Renal cortical epithelial cell (primary cell): ENCODE results near the gene RPL22. TPM values are rescaled to one million over a fixed set of nuclear protein-coding genes. Genes with fewer than 3 reads are reported as not detected.
"Not testable (repeated sequence)": the region's sequence is repeated elsewhere in the genome, so short reads cannot be mapped to it uniquely, and the experiment has no call there.

Experiments used
- DNase-seq: peaks from one replicate; pipeline ENCODE4 v3.0.0-alpha.2; 2011; ENCODE audit warnings: low read depth
- total RNA-seq: library from RNA; depleted of rRNA; stranded (reverse); fragments of >200 nt; gene quantifications from 2 replicates; pipeline ENCODE4 v1.2.3, GENCODE V29; 2014

RPL22 gene
- total RNA-seq, 1 donor from 2014 or later: 174 TPM

DNA sequence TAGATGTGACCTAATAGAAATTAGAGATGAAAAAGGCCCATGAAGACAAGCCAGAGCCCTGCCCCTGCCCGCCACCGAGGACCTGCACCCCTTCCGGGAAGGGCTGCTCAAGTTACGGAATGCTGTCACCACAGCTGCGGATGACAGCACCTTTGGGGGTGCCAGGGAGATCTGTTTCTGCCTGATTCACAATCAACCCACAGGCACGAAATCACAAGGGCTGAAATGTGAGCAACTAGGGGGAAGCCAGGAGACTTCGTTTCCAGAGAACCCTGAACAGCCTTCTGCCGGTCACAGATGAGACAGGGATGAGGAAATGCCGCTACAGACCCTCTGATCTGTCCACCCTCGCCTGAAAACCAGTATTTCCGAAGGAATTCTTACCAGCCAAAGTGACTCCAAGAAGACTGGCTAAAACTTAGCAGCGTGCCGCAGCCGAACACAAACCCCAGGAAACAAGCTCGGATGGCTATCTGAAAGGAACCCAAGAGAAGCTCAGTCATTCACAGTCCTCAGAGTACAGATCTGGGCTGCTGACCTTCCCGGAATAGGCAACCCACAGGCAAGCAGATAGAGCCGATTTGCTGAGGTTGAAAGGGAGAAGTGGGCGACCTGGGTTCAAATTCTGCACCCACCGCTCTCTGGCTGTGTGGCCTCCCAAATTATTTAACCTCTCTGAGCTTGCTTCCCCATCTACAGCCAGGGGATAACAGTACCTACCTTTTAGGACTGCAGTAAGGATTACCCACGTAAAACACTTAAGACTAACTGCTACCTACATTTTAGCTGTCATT is 35.3 kb upstream of the RPL22 start:
- DNase-seq: peak; percentile 13

DNA sequence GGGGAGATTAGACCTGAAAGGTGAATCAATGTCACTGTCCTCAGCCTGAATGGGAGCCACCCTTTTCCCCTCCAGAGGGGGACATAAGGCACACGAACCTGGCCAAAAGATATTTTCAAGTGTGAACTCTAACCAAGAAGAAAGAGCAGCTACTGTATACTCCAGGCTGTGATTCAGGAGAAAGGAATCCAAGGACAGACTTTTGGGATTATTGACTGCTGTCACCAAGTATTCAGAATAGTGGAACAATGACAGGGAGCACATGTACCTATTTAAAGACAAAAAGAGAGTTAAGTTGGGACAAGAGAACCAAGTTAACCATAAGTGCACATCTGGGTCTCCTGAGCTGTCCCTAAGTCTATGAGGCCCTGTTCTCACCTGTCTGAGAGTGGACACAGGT is 34.0 kb upstream of the RPL22 start:
- DNase-seq: no peak

DNA sequence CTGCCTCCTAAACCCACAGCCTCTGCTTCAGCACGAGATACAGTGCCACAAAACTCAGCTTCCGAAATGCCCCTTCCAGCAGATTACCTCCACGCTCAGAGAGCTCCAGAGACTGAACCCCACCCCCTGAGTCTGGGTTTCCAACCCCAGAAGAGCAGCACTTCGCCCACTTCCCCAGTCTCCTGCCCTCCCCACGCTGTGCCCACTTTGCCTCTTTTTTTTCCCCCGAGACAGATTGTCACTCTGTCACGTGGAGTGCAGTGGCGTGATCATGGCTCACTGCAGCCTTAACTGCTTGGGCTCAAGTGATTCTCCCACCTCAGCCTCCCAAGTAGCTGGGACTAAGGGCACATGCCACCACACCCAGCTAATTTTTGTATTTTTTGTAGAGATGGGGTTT is 26.3 kb upstream of the RPL22 start:
- DNase-seq: no peak

DNA sequence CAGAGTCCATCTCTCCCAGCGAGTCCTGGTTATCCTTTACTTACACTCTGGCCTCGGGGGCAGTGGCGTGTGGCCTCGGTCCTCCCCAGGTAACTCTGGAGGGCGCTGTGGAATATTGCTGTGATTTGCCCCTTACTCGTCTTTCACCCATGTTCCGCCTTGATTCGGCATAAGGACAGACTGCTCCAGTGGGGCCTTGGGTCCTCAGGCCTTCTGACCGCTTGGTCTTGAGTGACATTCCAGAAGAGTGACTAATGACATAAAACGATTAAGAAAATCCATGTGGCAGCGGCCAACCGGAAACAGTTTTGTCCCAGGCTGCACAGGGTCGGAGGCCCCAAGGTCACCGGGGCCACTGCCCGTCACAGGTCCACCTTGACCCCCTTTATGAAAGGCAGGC is 25.3 kb upstream of the RPL22 start:
- peak; percentile 51 for DNase-seq

DNA sequence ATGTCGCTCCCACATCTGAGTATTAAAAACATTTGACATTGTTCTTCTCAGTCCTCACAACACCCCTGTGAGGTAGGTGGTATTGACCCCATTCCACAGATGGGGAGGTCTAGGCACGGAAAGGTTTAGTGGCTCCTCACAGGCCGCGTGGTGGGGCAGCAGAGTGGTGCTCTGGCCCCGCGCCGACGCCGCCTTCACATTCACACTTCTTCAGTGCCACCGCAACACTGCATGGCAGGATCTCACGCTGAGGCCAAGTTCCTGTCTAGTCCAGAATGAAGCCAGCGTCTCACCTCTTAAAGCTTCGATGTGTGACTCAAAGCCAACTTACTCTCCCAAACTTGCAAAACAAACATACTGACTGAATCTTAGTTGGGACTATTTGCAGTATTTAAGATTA is 24.2 kb upstream of the RPL22 start:
- DNase-seq: no peak

DNA sequence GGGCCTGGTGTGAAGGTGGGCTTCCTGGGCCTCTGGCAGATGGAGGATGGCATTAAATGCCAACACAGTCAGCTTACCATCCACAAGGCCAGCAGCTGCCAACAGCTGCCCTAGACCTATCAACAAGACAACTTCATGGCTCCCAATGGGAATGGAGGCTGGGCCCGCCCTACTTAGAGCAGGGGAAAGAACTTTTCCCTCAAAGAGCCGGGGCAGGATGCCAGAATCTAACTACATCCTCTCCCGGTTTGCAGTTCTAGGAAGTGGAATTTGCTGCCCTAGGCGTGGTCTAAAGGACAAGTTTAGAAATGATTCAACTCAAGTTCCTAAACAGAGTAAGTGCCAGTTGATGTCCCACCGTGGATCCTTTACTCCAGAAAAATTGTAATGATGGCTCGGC is 23.2 kb upstream of the RPL22 start:
- no peak for DNase-seq

DNA sequence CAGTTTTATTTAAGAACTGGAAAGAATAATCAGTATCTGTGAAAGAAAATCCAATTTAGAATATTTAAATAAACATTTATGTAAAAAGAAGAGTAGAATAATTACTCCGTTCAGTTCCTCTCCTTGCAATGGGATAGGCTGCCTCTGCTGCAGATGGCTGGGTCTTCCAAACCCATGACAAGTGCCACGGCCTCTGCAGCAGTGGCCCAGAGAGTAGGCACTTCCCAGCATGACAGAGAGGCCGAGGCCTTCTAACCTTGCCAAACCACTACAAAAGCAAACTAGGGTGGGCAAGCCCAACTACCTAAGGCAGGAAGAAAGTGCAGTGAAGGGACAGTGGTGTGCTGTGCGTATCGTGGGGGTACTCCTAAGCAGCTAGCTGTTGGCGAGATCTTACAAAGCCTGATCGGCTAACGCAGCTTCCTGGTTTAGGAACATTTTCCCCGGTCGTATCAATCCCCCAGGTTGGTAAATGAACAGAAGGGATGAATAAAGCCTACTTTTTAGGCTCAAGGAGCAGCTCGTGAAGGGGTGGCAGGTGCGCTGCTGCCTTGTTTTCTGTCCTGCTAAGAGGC is 21.9 kb upstream of the RPL22 start:
- DNase-seq: no peak

DNA sequence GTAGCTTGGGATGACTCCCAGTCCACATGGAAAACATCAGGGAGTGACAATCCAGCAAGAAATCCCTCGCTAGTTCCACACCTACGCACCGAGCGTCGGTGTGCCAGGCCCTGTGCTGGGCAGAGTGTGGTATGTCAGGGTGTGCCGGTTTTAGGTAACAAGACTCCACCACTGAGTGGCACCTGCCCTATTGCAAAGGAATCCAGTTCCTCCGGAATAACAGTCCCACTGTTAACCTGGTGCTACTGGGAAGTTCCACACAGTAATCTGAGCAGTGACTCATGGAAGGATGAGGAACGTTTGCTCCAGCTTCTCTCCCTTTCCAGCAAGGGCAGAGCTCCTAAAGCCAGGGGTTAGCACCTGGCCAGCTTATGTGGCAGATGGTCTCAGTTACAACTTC is 20.8 kb upstream of the RPL22 start:
- peak; percentile 70 for DNase-seq

DNA sequence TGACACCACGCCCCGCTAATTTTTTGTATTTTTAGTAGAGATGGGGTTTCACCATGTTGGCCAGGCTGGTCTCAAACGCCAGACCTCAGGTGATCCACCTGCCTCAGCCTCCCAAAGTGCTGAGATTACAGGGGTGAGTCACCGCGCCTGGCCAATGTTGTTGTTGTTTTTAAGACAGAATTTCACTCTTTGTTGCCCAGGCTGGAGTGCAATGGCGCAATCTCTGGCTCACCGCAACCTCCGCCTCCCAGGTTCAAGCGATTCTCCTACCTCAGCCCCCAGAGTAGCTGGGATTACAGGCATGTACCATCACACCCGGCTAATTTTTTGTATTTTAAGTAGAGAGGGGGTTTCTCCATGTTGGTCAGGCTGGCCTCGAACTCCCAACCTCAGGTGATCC is 20.2 kb upstream of the RPL22 start:
- DNase-seq: not testable (repeated sequence)

DNA sequence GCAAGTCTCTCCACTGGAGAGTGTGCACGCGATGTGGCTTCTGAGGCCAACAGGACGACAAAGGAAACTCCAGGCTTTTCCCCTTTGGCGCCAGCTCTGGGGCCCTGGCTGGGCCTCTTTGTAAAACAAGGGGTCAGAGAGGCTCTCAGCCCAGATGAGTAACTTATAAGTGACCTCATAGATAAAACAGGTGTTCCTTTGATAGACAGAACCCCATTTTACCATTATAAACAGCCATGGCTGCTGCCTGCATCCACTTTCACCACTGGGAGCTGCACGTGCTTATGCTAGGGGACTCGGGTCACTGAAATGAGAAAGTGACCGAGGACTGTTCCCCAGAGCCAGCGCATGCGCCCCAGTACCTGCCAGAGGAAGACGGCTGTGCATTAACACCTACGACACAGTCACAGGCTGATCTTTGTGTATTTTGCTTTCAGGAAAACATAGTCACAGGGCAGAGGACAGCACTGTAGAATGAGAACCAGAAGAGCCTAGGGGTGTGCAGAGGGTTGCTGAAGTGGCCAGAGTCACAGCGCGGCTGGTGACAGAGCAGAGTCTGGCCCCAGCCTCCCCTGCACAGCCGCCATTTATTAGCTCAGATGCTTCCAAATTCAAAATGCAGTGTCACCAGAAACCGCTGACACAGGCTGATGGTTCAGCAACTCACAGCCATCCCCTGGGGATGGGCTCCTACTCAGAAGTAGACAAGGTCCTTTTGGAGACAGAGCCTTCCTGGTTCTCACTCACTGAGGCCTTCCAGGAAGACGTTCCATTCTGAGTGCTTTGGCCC is 19.2 kb upstream of the RPL22 start:
- no peak for DNase-seq

DNA sequence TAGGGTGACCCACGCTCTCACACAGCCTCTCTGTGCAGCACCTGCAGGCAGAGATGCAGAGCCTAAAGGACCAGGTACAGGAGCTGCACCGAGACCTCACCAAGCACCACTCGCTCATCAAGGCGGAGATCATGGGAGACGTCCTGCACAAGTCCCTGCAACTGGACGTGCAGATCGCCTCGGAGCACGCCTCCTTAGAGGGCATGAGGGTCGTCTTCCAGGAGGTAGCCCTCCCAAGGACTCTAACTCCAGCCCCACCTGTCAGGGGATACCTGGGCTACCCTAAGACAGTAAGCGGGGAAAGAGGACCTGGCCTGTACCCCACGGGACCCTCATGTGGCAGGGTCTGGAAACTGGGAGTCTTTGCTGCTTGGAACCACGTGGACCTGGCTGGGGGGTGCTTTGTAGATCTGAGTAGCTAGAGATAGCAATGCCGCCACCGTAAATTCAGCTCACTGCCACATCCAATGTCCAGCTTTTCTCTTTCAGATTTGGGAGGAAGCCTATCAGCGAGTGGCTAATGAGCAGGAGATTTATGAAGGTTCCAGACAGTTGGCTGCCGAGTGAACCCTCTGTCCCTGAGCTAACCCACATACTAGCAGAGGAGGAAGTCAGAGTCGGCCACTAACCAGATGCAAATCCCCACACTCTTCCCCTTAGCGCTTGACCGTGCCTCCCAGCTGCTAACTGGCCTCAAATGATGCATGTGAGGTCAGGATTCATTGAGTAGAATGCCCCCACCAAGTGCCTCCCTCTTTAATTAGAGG is 13.0 kb upstream of the RPL22 start:
- DNase-seq: no peak

DNA sequence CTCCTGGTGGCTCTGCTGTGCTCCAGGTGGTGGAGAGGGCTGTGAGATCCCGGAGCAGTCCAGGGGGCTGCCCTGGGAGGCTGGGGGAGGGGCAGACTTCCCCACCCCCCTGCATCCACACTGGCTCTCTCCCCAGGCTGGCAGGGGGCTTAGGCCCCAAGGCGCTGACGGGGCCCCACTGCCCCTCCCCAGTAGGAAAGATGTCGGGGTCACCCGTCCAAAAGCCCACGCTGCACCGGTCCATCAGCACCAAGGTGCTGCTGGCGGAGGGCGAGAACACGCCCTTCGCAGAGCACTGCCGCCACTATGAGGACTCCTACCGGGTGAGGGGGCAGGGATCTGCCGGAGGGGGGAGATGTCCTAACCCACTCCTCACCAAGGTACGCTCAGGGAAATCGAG is 12.3 kb upstream of the RPL22 start:
- no peak for DNase-seq

DNA sequence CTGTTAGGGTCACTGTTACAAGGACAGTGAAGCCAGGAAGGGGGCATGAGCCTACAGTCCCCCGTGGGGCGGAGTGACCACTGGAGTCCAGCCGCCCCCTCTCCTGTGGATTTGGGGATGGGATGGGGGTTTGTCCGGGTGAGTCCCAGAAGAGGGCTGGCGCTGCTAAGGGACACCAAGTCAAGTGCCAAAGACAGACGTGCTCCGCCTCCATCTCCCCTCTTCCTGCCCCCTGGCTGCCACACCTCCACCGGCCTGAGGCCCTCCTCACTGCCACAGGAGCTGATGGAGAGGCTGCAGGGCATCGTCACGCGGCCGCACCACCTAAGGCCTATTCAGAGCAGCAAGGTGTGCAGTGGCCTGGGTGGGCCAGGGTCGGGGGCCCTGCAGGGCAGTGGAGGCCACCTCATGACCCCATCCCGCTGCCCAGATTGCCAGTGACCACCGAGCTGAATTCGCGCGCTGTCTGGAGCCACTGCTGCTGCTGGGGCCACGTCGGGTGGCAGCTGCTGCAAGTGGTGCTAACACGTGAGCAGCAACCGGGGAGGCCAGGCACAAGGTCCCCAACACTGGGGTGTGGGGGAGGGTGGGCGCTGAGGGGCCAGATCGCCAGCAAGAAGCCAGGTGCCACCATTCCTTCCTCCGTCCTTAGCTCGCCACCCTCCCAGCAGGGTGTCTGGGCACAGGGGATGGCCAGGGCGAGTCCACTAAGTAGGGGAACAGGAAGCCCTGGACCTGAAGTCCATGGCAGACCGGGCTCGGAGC is 11.4 kb upstream of the RPL22 start:
- DNase-seq: no peak

DNA sequence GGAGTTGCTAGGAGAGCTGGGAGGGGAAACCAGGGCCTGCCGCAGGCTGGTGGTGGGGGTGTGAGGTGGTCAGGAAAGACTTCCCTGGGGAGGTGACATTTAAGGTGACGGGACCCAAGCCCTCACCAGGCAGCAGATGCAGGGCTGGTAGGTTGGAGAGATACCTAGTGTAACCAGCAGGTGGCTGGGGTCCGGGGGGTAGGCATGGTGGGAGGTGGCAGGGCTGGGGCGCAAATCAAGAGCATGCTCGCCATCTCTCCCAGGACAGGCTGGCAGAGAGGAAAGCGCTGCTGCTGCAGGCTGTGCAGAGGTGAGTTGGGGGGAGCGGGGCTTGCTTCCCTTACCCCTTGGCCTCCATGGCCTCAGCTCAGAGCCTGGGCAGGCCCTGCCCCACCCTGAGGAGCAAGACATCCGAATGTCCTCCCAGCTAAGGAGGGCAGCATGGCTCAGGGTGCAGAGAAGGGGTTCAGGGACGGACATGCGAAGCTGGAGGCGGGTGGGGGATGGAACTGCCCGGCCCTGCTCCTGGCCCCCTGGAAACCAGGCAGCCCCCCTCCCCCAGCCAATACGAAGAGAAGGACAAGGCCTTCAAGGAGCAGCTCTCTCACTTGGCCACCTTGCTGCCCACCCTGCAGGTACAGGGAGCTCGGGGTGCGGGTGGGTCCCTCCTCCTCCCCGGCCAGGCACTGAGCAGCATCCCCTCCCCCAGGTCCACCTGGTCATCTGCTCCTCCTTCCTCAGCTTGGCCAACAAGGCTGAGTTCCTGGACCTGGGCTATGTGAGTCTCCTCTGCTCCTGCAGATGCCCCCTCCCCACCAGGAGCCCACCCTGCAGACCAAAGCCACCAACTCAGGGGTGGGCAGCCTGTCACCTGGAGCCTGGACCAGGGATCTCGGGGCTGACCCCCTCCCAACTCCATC is 10.5 kb upstream of the RPL22 start:
- no peak for DNase-seq

DNA sequence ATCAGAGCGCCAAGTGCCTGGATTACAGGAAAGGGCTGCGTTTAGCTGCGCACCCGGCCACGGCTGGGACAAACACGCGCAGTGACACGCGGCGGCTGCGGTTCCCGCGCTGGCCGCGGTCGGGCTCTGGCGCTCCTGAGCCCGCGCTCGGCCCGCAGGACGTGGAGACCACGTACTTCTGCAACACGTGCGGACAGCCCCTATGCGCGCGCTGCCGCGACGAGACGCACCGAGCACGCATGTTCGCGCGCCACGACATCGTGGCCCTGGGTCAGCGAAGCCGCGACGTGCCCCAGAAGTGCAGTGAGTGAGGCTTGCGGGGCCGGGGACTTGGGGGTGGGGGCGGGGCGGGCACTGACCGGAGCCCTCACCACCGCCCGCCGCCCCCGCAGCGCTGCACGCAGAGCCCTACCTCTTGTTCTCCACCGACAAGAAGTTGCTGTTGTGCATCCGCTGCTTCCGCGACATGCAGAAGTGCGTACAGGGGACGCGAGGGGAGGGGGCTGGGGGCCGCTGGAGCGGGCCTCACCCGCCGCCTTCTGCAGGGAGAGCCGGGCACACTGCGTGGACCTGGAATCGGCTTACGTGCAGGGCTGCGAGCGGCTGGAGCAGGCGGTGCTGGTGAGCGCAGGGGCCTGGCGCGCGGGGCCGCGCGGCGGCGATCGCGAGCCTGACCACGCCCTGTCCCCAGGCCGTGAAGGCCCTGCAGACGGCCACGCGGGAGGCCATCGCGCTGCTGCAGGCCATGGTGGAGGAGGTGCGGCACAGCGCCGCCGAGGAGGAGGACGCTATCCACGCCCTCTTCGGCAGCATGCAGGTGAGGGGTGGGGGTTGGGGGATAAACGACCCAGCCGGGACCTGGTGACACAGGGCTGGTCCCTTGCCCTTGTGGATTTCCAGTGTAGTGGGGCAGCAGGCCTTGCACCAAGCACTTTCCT is 9.6 kb upstream of the RPL22 start:
- DNase-seq: no peak

DNA sequence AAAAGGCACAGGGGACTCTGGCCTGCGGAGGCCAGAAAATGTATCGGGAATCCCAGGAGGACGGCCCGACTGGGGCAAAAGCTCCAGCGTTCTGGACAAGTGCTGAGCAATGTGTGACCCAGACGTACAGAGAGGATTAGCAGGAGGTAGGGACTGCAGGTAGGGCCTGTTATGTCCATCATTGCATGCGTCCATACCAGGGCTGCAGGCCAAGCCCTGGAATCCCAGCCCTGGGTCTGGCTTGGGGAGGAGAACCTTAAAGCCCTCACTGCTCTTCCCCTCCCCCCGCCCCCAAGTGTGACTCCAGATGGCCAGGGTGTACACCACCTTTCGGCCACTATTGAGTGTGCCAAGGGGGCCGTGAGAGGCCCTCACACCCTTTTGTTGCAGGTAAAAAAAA is 8.5 kb upstream of the RPL22 start:
- DNase-seq: no peak

DNA sequence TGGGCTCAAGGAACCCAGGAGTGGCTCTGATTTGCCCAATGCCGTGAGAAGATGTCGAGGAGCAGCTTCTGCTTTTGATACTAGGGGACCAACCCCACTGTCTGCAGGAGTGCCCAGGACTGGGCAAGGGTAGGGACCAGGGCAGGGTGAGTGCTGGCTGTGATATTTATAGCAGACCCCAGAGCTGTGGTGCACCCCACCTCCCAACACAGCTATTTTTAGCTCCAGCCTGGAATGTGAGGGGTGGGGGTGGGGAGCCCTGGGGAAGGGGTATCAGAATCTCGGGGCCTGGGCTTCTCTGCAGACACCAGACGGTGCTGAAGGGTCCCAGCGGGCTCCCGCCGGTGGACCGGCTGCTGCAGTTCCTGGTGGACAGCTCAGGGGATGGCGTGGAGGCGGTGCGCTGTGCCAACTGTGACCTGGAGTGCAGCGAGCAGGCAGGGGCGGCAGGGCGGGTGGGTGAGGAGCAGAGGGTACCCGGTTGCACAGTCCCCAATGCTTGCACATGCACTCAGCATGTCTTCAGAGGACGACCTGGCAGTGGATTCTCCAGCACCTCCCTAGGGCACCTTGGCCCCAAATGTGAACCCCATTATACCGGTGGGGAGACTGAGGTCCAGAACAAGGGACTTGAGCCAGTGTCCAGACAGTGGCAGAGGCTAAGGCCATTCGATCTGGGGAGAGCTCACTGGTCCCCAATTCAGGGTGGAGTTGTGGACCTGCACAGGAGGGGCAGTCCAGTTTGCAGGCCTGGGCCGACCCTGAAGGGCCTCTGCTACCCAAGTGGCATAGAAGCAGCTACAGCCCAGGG is 7.9 kb upstream of the RPL22 start:
- no peak for DNase-seq

DNA sequence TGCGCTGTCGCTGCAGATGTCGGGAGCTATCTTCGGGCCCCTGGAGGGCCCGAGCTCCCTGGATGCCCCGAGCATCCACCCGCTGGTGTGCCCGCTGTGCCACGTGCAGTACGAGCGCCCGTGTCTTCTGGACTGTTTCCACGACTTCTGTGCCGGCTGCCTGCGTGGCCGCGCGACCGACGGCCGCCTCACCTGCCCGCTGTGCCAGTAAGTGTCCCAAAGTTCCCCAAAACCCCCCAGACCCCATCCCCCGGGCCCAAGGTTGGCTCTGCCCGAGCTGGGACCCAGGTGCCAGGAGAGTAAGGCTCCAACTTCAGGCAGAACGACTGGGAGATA is 7.1 kb upstream of the RPL22 start:
- no peak for DNase-seq
